Tibial artery (tissue), 4 donors: ENCODE results near the gene KMT2C.
"Not testable (repeated sequence)": the region's sequence is repeated elsewhere in the genome, so short reads cannot be mapped to it uniquely, and the experiment has no call there.

Experiments
- DNase-seq, 2 donors: peaks; one replicate each; pipeline ENCODE4 v3.0.0-alpha.2; 2019
- H3K27ac ChIP-seq, 2 donors: fragments of 200-600 bp; sonication (generic) in 1 of 2; 1 replicate in 1 of 2; 2 replicates in 1 of 2; pipeline ENCODE4 v1.5.1; 2018 to 2019; ENCODE audit warnings: mild to moderate bottlenecking in 1 of 2
- H3K27me3 ChIP-seq, 2 donors: fragments of 200-600 bp; sonication (generic) in 1 of 2; one replicate each; pipeline versions ENCODE4 v1.5.1 to v1.6.0; 2016 to 2019
- H3K36me3 ChIP-seq, 3 donors: fragments of 200-600 bp; sonication (generic) in 2 of 3; one replicate each; pipeline ENCODE4 v1.5.1; 2016 to 2019; ENCODE audit warnings: mild to moderate bottlenecking in 2 of 3
- H3K4me1 ChIP-seq, 4 donors: fragments of 200-600 bp; sonication (generic) in 2 of 4; 1 replicate in 3 of 4; 2 replicates in 1 of 4; pipeline ENCODE4 v1.5.1; 2016 to 2019
- H3K4me3 ChIP-seq, 2 donors: fragments of 200-600 bp; sonication (generic) in 1 of 2; 1 replicate in 1 of 2; 2 replicates in 1 of 2; pipeline ENCODE4 v1.5.1; 2018 to 2019; ENCODE audit warnings: mild to moderate bottlenecking in 2 of 2
- H3K9me3 ChIP-seq, 3 donors: fragments of 200-600 bp; sonication (generic) in 1 of 3; one replicate each; pipeline ENCODE4 v1.5.1; 2016 to 2019
- CTCF ChIP-seq, 2 experiments: fragments of 200-600 bp in 1 of 2; fragments of 450-650 bp in 1 of 2; IDR thresholded peaks; one replicate each; pipeline ENCODE4 v1.5.1; 2017 to 2019; ENCODE audit warnings: antibody characterized with exemption in 2 of 2, mild to moderate bottlenecking in 1 of 2, moderate library complexity in 1 of 2
- intact Hi-C: fragments of 100-400 bp; cut with DNase I; formaldehyde crosslinking; loops from one replicate; pipeline ENCODE4 v1.15.0; 2023; ENCODE audit warnings: low total_unique reads

KMT2C gene

GRCh38 chr7:152443586-152443985 lies 7.8 kb upstream of the KMT2C start:
- TF ChIP-seq CTCF (IDR thresholded peaks at IDR 0.05): no peak
- DNase-seq: no peak
- Histone ChIP-seq H3K9me3 (no peaks in the 10 kb centered on the region), H3K4me3 (no peak overlapping the region), H3K36me3 (no peaks in the 10 kb centered on the region), H3K4me1 (no peaks in the 10 kb centered on the region), H3K27me3 (no peaks in the 10 kb centered on the region), H3K27ac (no peak overlapping the region)
- intact Hi-C loops: no loop called here

- no peak overlapping the region for H3K27ac ChIP-seq
- no peaks in the 10 kb centered on the region for H3K36me3 ChIP-seq
- TF ChIP-seq CTCF (IDR thresholded peaks at IDR 0.05): no peak
- DNase-seq: no peak
- no peak overlapping the region for H3K4me3 ChIP-seq
- no peaks in the 10 kb centered on the region for H3K9me3 ChIP-seq
- H3K27me3 ChIP-seq: no peaks in the 10 kb centered on the region
- intact Hi-C loops: no loop called here
- H3K4me1 ChIP-seq: peaks cover 0 to 1% (median 0%) of the 10 kb centered on the region in 4 donors
Measured at GRCh38 chr7:152442330-152442835, 6.6 kb upstream of the KMT2C start.

GRCh38 chr7:152441810-152442209 lies 6.0 kb upstream of the KMT2C start:
- H3K4me1 ChIP-seq, H3K27me3 ChIP-seq, H3K4me3 ChIP-seq, DNase-seq, H3K36me3 ChIP-seq, H3K27ac ChIP-seq, H3K9me3 ChIP-seq, intact Hi-C loops: not testable (repeated sequence)

- H3K27ac ChIP-seq, H3K27me3 ChIP-seq, DNase-seq, H3K36me3 ChIP-seq, H3K4me3 ChIP-seq, H3K4me1 ChIP-seq, intact Hi-C loops, H3K9me3 ChIP-seq: not testable (repeated sequence)
Measured at GRCh38 chr7:152441168-152441567, 5.4 kb upstream of the KMT2C start.

GRCh38 chr7:152438017-152438416 lies 2.2 kb upstream of the KMT2C start:
- peak overlapping the region in 1 of 2 donors; percentile 97 for H3K27ac ChIP-seq
- H3K9me3 ChIP-seq, intact Hi-C loops, DNase-seq, H3K36me3 ChIP-seq, H3K4me3 ChIP-seq, H3K27me3 ChIP-seq: not testable (repeated sequence)
- peaks cover 0 to 17% (median 5%) of the 10 kb centered on the region in 4 donors for H3K4me1 ChIP-seq

GRCh38 chr7:152436931-152437575 lies 1.2 kb upstream of the KMT2C start:
- DNase-seq: not testable (repeated sequence)
- peak overlapping the region; percentile 97 to 98 for H3K4me3 ChIP-seq

GRCh38 chr7:152436111-152436930 lies 518 bp upstream of the KMT2C start:
- no peaks in the 10 kb centered on the region for H3K9me3 ChIP-seq
- no peak for TF ChIP-seq CTCF (IDR thresholded peaks at IDR 0.05)
- H3K36me3 ChIP-seq: no peaks in the 10 kb centered on the region
- H3K4me1 ChIP-seq: peaks cover 0 to 34% (median 8%) of the 10 kb centered on the region in 4 donors
- H3K27ac ChIP-seq: peak overlapping the region; percentile 94 to 97
- intact Hi-C loops: loop anchor here (2.0 kb wide), 1 partner anchor 28 kb away; no protein-coding TSS in a partner anchor
- H3K27me3 ChIP-seq: no peaks in the 10 kb centered on the region
- peak overlapping the region; percentile 97 to 98 for H3K4me3 ChIP-seq
- peak; percentile 91 to 97 for DNase-seq

More at GRCh38 chr7:152436931-152437575, 1.2 kb upstream of the KMT2C start:
- intact Hi-C loops: loop anchor here (2.0 kb wide), 1 partner anchor 28 kb away; no protein-coding TSS in a partner anchor
- H3K36me3 ChIP-seq, H3K9me3 ChIP-seq, H3K27me3 ChIP-seq: not testable (repeated sequence)
- H3K27ac ChIP-seq: peak overlapping the region; percentile 94 to 97
- H3K4me1 ChIP-seq: peaks cover 0 to 27% (median 8%) of the 10 kb centered on the region in 4 donors

GRCh38 chr7:152434511-152435383 lies 1.1 kb downstream of the KMT2C start:
- peak; percentile 34 to 70 for DNase-seq

More at GRCh38 chr7:152434511-152435383, 1.1 kb downstream of the KMT2C start:
- H3K9me3 ChIP-seq, H3K27me3 ChIP-seq, intact Hi-C loops, H3K36me3 ChIP-seq: not testable (repeated sequence)
- Histone ChIP-seq H3K4me3 (peak overlapping the region; percentile 97 to 98), H3K27ac (peak overlapping the region; percentile 98 to 99), H3K4me1 (peaks cover 0 to 50% (median 14%) of the 10 kb centered on the region in 4 donors)
